HG03196 (cell line): ENCODE results near the gene CTNND2.
"Not testable (repeated sequence)": the region's sequence is repeated elsewhere in the genome, so short reads cannot be mapped to it uniquely, and the experiment has no call there.

Source experiments
- ATAC-seq: cut with Tn5 transposase; IDR thresholded peaks from one replicate; pipeline ENCODE4 v1.9.1; 2021; ENCODE audit not compliant: unreplicated experiment

Gene CTNND2

GRCh38 chr5:11681796-11682195 lies 222.4 kb downstream of the CTNND2 start:
- ATAC-seq: no peak

- ATAC-seq: no peak
These were observed 224.6 kb downstream of the CTNND2 start for GRCh38 chr5:11679676-11680075.

- no peak for ATAC-seq
These were observed 229.1 kb downstream of the CTNND2 start for GRCh38 chr5:11675184-11675583.

GRCh38 chr5:11672385-11673085 lies 231.7 kb downstream of the CTNND2 start:
- no peak for ATAC-seq

GRCh38 chr5:11658376-11658775 lies 245.9 kb downstream of the CTNND2 start:
- no peak for ATAC-seq

GRCh38 chr5:11656916-11657315 lies 247.3 kb downstream of the CTNND2 start:
- ATAC-seq: no peak

GRCh38 chr5:11655681-11656080 lies 248.6 kb downstream of the CTNND2 start:
- ATAC-seq: no peak

- no peak for ATAC-seq
These were observed 253.3 kb downstream of the CTNND2 start for GRCh38 chr5:11650936-11651335.

- no peak for ATAC-seq
These were observed 258.1 kb downstream of the CTNND2 start for GRCh38 chr5:11646141-11646540.

GRCh38 chr5:11642438-11642837 lies 261.8 kb downstream of the CTNND2 start:
- no peak for ATAC-seq

- ATAC-seq: no peak
These were observed 263.9 kb downstream of the CTNND2 start for GRCh38 chr5:11640158-11640873.

GRCh38 chr5:11622785-11623184 lies 281.5 kb downstream of the CTNND2 start:
- no peak for ATAC-seq

- no peak for ATAC-seq
These were observed 284.1 kb downstream of the CTNND2 start for GRCh38 chr5:11620172-11620571.

- no peak for ATAC-seq
These were observed 284.8 kb downstream of the CTNND2 start for GRCh38 chr5:11619339-11620024.

- ATAC-seq: no peak
These were observed 287.2 kb downstream of the CTNND2 start for GRCh38 chr5:11617080-11617479.

- not testable (repeated sequence) for ATAC-seq
These were observed 287.6 kb downstream of the CTNND2 start for GRCh38 chr5:11616624-11617023.

- no peak for ATAC-seq
These were observed 293.2 kb downstream of the CTNND2 start for GRCh38 chr5:11611011-11611410.

- ATAC-seq: no peak
These were observed 294.5 kb downstream of the CTNND2 start for GRCh38 chr5:11609570-11610303.

- no peak for ATAC-seq
These were observed 295.7 kb downstream of the CTNND2 start for GRCh38 chr5:11608530-11608929.

GRCh38 chr5:11607944-11608483 lies 296.2 kb downstream of the CTNND2 start:
- ATAC-seq: no peak

- ATAC-seq: no peak
These were observed 301.9 kb downstream of the CTNND2 start for GRCh38 chr5:11602298-11602697.
